ENCODE measurements around the gene NMT2. TPM values are rescaled to one million over a fixed set of nuclear protein-coding genes. Genes with fewer than 3 reads are reported as not detected.

NMT2 gene
- total RNA-seq, 1 experiment from 2014 or later, result 26.1 TPM

GRCh38 chr10:15136129-15137035 lies 32.1 kb downstream of the NMT2 start:
- no peak overlapping the region for H2AFZ ChIP-seq (ENCODE audit: low read depth, low read length, poor library complexity, severe bottlenecking)
- no peaks in the 10 kb centered on the region for H3K4me1 ChIP-seq (ENCODE audit: control insufficient read depth in 1 of 2, insufficient read depth in 2 of 2, low read length in 2 of 2)
- ChIA-PET CTCF (interaction anchor here (0.8 kb wide), 1 partner anchor 11 kb away, joined by 3 read pairs; no protein-coding TSS in a partner anchor), RAD21 (ENCODE audit: low non-redundant PET in 1 of 2, low total read pairs in 2 of 2, uncharacterized antibody in 2 of 2, unreplicated experiment in 2 of 2) (no interaction called here), POLR2A (no interaction called here)
- DNase-seq (ENCODE audit: low read depth, low spot score) (no peak), ATAC-seq (no peak)
- H4K20me1 ChIP-seq (ENCODE audit: insufficient read depth), result no peaks in the 10 kb centered on the region
- no peak overlapping the region for H3K4me2 ChIP-seq (ENCODE audit: low read length)
- no peaks in the 10 kb centered on the region for H3K9me3 ChIP-seq (ENCODE audit: control insufficient read depth in 1 of 2, insufficient read depth in 1 of 2, low read depth in 1 of 2, low read length in 2 of 2)
- no peak overlapping the region for H3K27ac ChIP-seq (ENCODE audit: low read depth, low read length)
- H3K9me2 ChIP-seq (ENCODE audit: insufficient read depth), result no peaks in the 10 kb centered on the region
- no peak for TF ChIP-seq CBX3 (IDR thresholded peaks at IDR 0.05; ENCODE audit: low read depth)
- TF ChIP-seq ELF1 (IDR thresholded peaks at IDR 0.05; ENCODE audit: borderline replicate concordance, low read depth), result no peak
- TF ChIP-seq TCF7L2 (IDR thresholded peaks at IDR 0.05; ENCODE audit: borderline replicate concordance, extremely low read depth, insufficient read depth, insufficient read length), result no peak
- TF ChIP-seq REST (IDR thresholded peaks at IDR 0.05; ENCODE audit: low read depth), result no peak
- no peak for TF ChIP-seq EZH2phosphoT487 (IDR thresholded peaks at IDR 0.05; ENCODE audit: borderline replicate concordance)
- no peak for TF ChIP-seq SIN3A (IDR thresholded peaks at IDR 0.05; ENCODE audit: low read depth)
- TF ChIP-seq FOSL1 (IDR thresholded peaks at IDR 0.05; ENCODE audit: low read depth), result no peak
- no peak for TF ChIP-seq ZFX (IDR thresholded peaks at IDR 0.05)
- no peak for TF ChIP-seq ATF3 (IDR thresholded peaks at IDR 0.05)
- no peak for TF ChIP-seq JUND (IDR thresholded peaks at IDR 0.05)
- TF ChIP-seq EZH2 (IDR thresholded peaks at IDR 0.05), result no peak
- no peak for TF ChIP-seq ZNF274 (IDR thresholded peaks at IDR 0.05; ENCODE audit: low read depth, low read length)
- TF ChIP-seq CTCF (IDR thresholded peaks at IDR 0.05 in 2 of 3, conservative IDR thresholded peaks at IDR 0.05 in 1 of 3; ENCODE audit: borderline replicate concordance in 1 of 3, insufficient read depth in 1 of 3, low read depth in 2 of 3, low read length in 2 of 3), result no peak
- TF ChIP-seq POLR2A (IDR thresholded peaks at IDR 0.05; ENCODE audit: borderline replicate concordance, extremely low read depth, insufficient read depth, insufficient read length), result no peak
- TF ChIP-seq SP1 (IDR thresholded peaks at IDR 0.05; ENCODE audit: low read depth), result no peak
- no peak for TF ChIP-seq MAX (IDR thresholded peaks at IDR 0.05)
- peaks cover 7 to 26% of the 10 kb centered on the region in 2 experiments for H3K36me3 ChIP-seq (ENCODE audit: control insufficient read depth in 1 of 2, insufficient read depth in 2 of 2, low read length in 2 of 2)
- H3K27me3 ChIP-seq (ENCODE audit: insufficient read depth, low read length), result no peaks in the 10 kb centered on the region
- intact Hi-C loops (cut with micrococcal nuclease), result no loop called here
- no TSS peak for BruUV-seq (replicated peaks)
- no peak overlapping the region for H3K4me3 ChIP-seq (replicated peaks in 1 of 2; ENCODE audit: low read depth in 1 of 2, low read length in 2 of 2)
- H3K79me2 ChIP-seq (ENCODE audit: insufficient read depth, low read length), result peaks cover 9% of the 10 kb centered on the region; the same call in 1 of the 2 replicates
- no peak overlapping the region for H3K9ac ChIP-seq (ENCODE audit: low read length)
